T-cell (primary cell): Measurements from ENCODE around the gene TBC1D21. TPM values are rescaled to one million over a fixed set of nuclear protein-coding genes. Genes with fewer than 3 reads are reported as not detected.

Experiments
- ATAC-seq, 4 experiments: fragments of 200-7000 bp in 3 of 4; fragments of 150-1000 bp in 1 of 4; cut with Tn5 transposase; replicated peaks in 1 of 4; 1 replicate in 3 of 4; 2 replicates in 1 of 4; pipeline ENCODE4 v1.10.0; 2021; ENCODE audit warnings: moderate library complexity in 3 of 4, mild to moderate bottlenecking in 2 of 4, moderate number of reproducible peaks in 1 of 4
- CTCF ChIA-PET, 2 donors: fragments of 300-600 bp; sonication (Branson Sonifier 250); formaldehyde crosslinking; loops; one replicate each; lab custom pipeline; 2022; ENCODE audit warnings: antibody characterized with exemption in 2 of 2; lab: Charles Lee
- POLR2A ChIA-PET, 2 donors: fragments of 300-600 bp; sonication (Branson Sonifier 250); formaldehyde crosslinking; loops; one replicate each; lab custom pipeline; 2022; ENCODE audit warnings: antibody characterized with exemption in 2 of 2; lab: Charles Lee
- DNase-seq, 35 experiments: peaks; one replicate each; pipeline versions ENCODE4 v3.0.0 to v3.0.0-alpha.2; 2013 to 2023
- H3K27ac ChIP-seq: one replicate; pipeline ENCODE4 v1.5.1; 2013; ENCODE audit warnings: low read length
- H3K27me3 ChIP-seq, 2 experiments: replicated peaks in 1 of 2; 1 replicate in 1 of 2; 2 replicates in 1 of 2; pipeline versions ENCODE4 v1.6.1 to v1.7.0; 2013; ENCODE audit warnings: low read length in 1 of 2, mixed read lengths in 1 of 2; ENCODE audit not compliant: control insufficient read depth in 2 of 2, insufficient read depth in 2 of 2; ENCODE audit errors: extremely low read depth in 1 of 2
- H3K36me3 ChIP-seq, 2 donors: 1 replicate in 1 of 2; 2 replicates in 1 of 2; pipeline versions ENCODE4 v1.6.1 to v1.7.0; 2013; ENCODE audit warnings: low read length in 1 of 2; ENCODE audit not compliant: control insufficient read depth in 2 of 2, insufficient read depth in 1 of 2; ENCODE audit errors: extremely low read depth in 1 of 2
- H3K4me1 ChIP-seq, 2 experiments: 1 replicate in 1 of 2; 2 replicates in 1 of 2; pipeline versions ENCODE4 v1.6.1 to v1.7.0; 2013; ENCODE audit warnings: low read length in 2 of 2, mixed read lengths in 1 of 2; ENCODE audit not compliant: insufficient read depth in 2 of 2, control insufficient read depth in 1 of 2; ENCODE audit errors: extremely low read depth in 1 of 2
- H3K4me3 ChIP-seq, 2 donors: 1 replicate in 1 of 2; 2 replicates in 1 of 2; pipeline versions ENCODE4 v1.5.1 to v1.7.0; 2013; ENCODE audit warnings: mild to moderate bottlenecking in 2 of 2, low read length in 1 of 2, moderate library complexity in 1 of 2; ENCODE audit not compliant: control insufficient read depth in 1 of 2; ENCODE audit errors: extremely low read depth in 1 of 2
- H3K9me3 ChIP-seq: 2 replicates; pipeline ENCODE4 v1.7.0; 2013
- H3K27ac Mint-ChIP-seq, 2 donors: one replicate each; pipeline ENCODE4 v1.8.0; 2020 to 2021; ENCODE audit warnings: mild to moderate bottlenecking in 2 of 2, mixed read lengths in 2 of 2
- H3K27me3 Mint-ChIP-seq, 2 donors: one replicate each; pipeline ENCODE4 v1.8.0; 2021 to 2022; ENCODE audit warnings: mixed read lengths in 2 of 2
- H3K36me3 Mint-ChIP-seq: one replicate; pipeline ENCODE4 v1.8.0; 2021; ENCODE audit warnings: mixed read lengths
- H3K4me1 Mint-ChIP-seq, 3 donors: one replicate each; pipeline ENCODE4 v1.8.0; 2020 to 2022; ENCODE audit warnings: mixed read lengths in 3 of 3, mild to moderate bottlenecking in 1 of 3
- H3K4me3 Mint-ChIP-seq, 3 donors: one replicate each; pipeline ENCODE4 v1.8.0; 2020 to 2022; ENCODE audit warnings: mild to moderate bottlenecking in 3 of 3, mixed read lengths in 3 of 3, moderate library complexity in 3 of 3
- H3K9me3 Mint-ChIP-seq, 3 donors: one replicate each; pipeline ENCODE4 v1.8.0; 2020 to 2022; ENCODE audit warnings: mixed read lengths in 3 of 3
- WGBS: methylation state at CpG from one replicate; pipeline ENCODE4 v1.1.5; 2013; ENCODE audit warnings: missing lambda C conversion rate; ENCODE audit not compliant: insufficient coverage; 5-methylcytosine and 5-hydroxymethylcytosine counted together
- total RNA-seq, 35 experiments: library from RNA in 6 of 35; stranded (reverse) in 6 of 35; fragments of 120-200 nt in 1 of 35; gene quantifications; one replicate each; pipeline versions ENCODE4 v1.2.1 to v1.2.4 and lab custom pipeline; 2013 to 2026

TBC1D21 gene
- total RNA-seq, 5 donors from 2014 or later (not counting 1 experiment from before 2014, with no cell fraction given) = not detected

GRCh38 chr15:73926219-73927002 lies 53.0 kb downstream of the TBC1D21 start, which contains the start of gene LOXL1:
Gene LOXL1, plus strand, starts transcription at chr15:73926462. Its CDS starts 322 bp downstream, at chr15:73926784.
- Mint-ChIP-seq H3K36me3 (no peaks in the 10 kb centered on the region), H3K4me3 (peak within 1 kb of the TSS; percentile 66 to 78 (median 76)), H3K4me1 (peaks cover 45 to 59% (median 50%) of the 10 kb centered on the region in 3 donors), H3K9me3 (no peaks in the 10 kb centered on the region), H3K27me3 (no peaks in the 10 kb centered on the region), H3K27ac (peak within 1 kb of the TSS; percentile 85)
- ChIA-PET CTCF (interaction anchor here in 1 of 2 donors (1.5 kb wide), 1 partner anchor 52 kb away, joined by 15 read pairs; the partner anchor contains the start of gene TBC1D21), POLR2A (interaction anchor here in 1 of 2 donors (0.6 kb wide), 1 partner anchor 123 kb away, joined by 5 read pairs; no protein-coding TSS in a partner anchor)
- 63% methylated on average over 46 of the region's 47 CpGs for WGBS
- Histone ChIP-seq H3K27me3 (peaks cover 0 to 1% of the 10 kb centered on the region in 2 experiments), H3K27ac (no peak within 1 kb of the TSS), H3K4me3 (peak within 1 kb of the TSS; percentile 50 to 58), H3K4me1 (peaks cover 3 to 67% of the 10 kb centered on the region in 2 experiments), H3K36me3 (peaks cover 0 to under 1% of the 10 kb centered on the region in 2 donors), H3K9me3 (no peaks in the 10 kb centered on the region)
- ATAC-seq (no peak), DNase-seq (no peak)

- H3K27ac ChIP-seq = no peak overlapping the region
Measured at GRCh38 chr15:73927003-73927475, 53.7 kb downstream of the TBC1D21 start.

DNA sequence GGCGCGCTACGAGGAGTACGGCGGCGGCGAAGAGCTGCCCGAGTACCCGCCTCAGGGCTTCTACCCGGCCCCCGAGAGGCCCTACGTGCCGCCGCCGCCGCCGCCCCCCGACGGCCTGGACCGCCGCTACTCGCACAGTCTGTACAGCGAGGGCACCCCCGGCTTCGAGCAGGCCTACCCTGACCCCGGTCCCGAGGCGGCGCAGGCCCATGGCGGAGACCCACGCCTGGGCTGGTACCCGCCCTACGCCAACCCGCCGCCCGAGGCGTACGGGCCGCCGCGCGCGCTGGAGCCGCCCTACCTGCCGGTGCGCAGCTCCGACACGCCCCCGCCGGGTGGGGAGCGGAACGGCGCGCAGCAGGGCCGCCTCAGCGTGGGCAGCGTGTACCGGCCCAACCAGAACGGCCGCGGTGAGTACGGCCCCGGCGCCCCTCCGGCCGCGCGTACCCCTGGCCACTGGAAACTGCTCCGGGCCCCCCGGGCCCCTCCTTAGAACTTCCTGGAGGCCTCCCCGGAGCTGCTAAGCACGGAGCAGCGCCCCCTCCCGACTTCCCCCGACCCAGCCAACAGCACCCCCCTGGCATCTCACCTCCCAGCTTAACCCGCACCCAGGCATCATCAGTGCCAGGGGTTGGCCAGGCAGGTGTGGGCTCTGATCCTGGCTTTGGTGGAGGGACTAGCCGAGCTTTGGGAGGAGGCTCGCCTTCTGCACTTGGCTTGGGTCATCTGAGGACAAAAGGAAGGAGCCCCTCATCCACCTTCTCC lies 54.3 kb downstream of the TBC1D21 start:
- H3K27me3 ChIP-seq = peaks cover 0 to 4% of the 10 kb centered on the region in 2 experiments
- ATAC-seq (peak; percentile 90 to 92 (median 91)), DNase-seq (peak; percentile 58 to 85 (median 74))
- H3K27ac ChIP-seq = peak overlapping the region; percentile 3
- H3K9me3 ChIP-seq = no peaks in the 10 kb centered on the region
- H3K4me3 ChIP-seq = peak overlapping the region; percentile 42 to 50
- peaks cover 3 to 56% of the 10 kb centered on the region in 2 experiments for H3K4me1 ChIP-seq
- Mint-ChIP-seq H3K36me3 (no peaks in the 10 kb centered on the region), H3K4me3 (peak overlapping the region; percentile 65 to 76 (median 66)), H3K4me1 (peaks cover 45 to 57% (median 50%) of the 10 kb centered on the region in 3 donors), H3K9me3 (no peaks in the 10 kb centered on the region), H3K27me3 (no peaks in the 10 kb centered on the region), H3K27ac (peak overlapping the region; percentile 64 to 83)
- ChIA-PET CTCF (interaction anchor here (0.6 to 1.5 kb wide), 14 partner anchors 8 to 1731 kb away, joined by 3 to 15 read pairs (median 4); partner anchors contain the start of gene TBC1D21 (in 1 of the 2)), POLR2A (interaction anchor here in 1 of 2 donors (0.6 kb wide), 1 partner anchor 232 kb away, joined by 8 read pairs; no protein-coding TSS in a partner anchor)
- H3K36me3 ChIP-seq = no peaks in the 10 kb centered on the region
- under 1% methylated on average over 70 of the region's 78 CpGs for WGBS

More at GRCh38 chr15:73927003-73927475, 53.7 kb downstream of the TBC1D21 start:
- ATAC-seq (peak; percentile 15 to 29 (median 22)), DNase-seq (peak in 25 of 35 experiments; percentile 10 to 54 (median 25))
- H3K27me3 ChIP-seq = peaks cover 0 to 4% of the 10 kb centered on the region in 2 experiments
- no peaks in the 10 kb centered on the region for H3K9me3 ChIP-seq
- Mint-ChIP-seq H3K27ac (no peak overlapping the region), H3K4me3 (peak overlapping the region; percentile 52 to 76 (median 59)), H3K9me3 (no peaks in the 10 kb centered on the region), H3K36me3 (no peaks in the 10 kb centered on the region), H3K4me1 (peaks cover 45 to 59% (median 49%) of the 10 kb centered on the region in 3 donors), H3K27me3 (no peaks in the 10 kb centered on the region)
- WGBS = 7% methylated on average over 65 of the region's 65 CpGs
- H3K4me3 ChIP-seq = peak overlapping the region; percentile 50 to 58
- H3K4me1 ChIP-seq = peaks cover 3 to 62% of the 10 kb centered on the region in 2 experiments
- H3K36me3 ChIP-seq = no peaks in the 10 kb centered on the region
- POLR2A ChIA-PET = no interaction called here
- CTCF ChIA-PET = interaction anchor here in 1 of 2 donors (0.6 to 1.5 kb wide), 6 partner anchors 8 to 124 kb away, joined by 3 to 15 read pairs (median 4); partner anchors contain the start of gene TBC1D21

DNA sequence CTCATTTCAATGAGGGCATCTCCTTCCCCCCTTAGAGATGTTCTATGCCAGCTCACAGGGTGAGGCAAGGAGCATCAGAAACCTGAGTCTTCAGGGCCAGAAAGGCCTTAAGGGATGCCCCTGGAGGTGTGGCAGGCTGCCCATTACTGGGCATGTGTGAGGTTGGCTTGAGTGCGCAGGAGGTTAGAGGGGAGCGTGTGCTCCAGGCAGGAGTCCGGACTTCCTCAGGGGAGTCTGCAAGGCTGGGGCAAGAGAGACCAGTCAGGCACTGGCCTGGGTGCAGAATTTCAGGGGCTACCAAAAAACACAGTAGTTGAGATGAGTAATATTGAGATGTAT lies 54.8 kb downstream of the TBC1D21 start:
- Histone ChIP-seq H3K27ac (peak overlapping the region; percentile 3), H3K27me3 (peaks cover 0 to 4% of the 10 kb centered on the region in 2 experiments)
- POLR2A ChIA-PET = interaction anchor here in 1 of 2 donors (0.6 kb wide), 1 partner anchor 233 kb away, joined by 8 read pairs; no protein-coding TSS in a partner anchor

DNA sequence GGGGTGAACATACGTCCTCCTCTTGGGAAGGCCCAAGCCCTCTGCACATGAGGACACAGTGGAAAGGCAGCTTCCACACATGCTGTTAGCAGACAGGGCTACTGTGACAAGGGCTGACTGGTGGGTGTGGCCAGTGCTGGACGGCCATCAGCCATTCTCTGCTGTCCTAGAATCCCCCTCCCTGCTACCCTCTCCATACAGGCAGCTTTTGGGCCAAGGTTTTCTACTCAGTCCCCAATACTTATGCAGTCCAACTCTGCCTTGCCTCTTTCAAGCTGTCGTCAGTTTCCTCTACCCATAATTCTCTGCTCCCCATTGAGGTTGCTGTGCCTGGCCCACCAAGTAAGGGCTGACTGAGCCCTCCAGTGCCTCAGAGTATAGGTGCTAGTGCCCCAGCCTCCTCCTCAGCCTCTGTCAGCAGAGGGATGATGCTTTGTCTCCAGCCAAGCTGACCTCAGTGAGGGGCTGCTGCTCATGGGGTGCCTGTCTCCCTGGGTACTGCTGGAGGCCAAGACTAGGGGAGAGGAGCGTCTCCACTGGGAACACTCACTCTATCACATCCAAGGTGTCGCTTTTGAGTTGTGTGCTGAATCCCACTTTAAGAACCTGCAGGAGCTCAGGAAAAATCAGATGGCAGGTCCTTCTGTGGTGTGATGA lies 55.7 kb downstream of the TBC1D21 start:
- peaks cover 0 to 7% of the 10 kb centered on the region in 2 experiments for H3K27me3 ChIP-seq
- H3K27ac ChIP-seq = no peak overlapping the region
- H3K4me1 ChIP-seq = peaks cover 3 to 47% of the 10 kb centered on the region in 2 experiments
- ATAC-seq = no peak
- no peaks in the 10 kb centered on the region for H3K9me3 Mint-ChIP-seq
- no CpG with 5 or more reads among the region's 5 CpGs for WGBS
- DNase-seq = no peak
- peaks cover 33 to 50% (median 40%) of the 10 kb centered on the region in 3 donors for H3K4me1 Mint-ChIP-seq
- H3K27me3 Mint-ChIP-seq = no peaks in the 10 kb centered on the region
- CTCF ChIA-PET = interaction anchor here (0.6 to 1.2 kb wide), 2 partner anchors 25 to 1579 kb away, joined by 3 read pairs; no protein-coding TSS in a partner anchor
- H3K27ac Mint-ChIP-seq = peak overlapping the region in 1 of 2 donors; percentile 55
- peak overlapping the region; percentile 17 to 60 (median 52) for H3K4me3 Mint-ChIP-seq
- no peaks in the 10 kb centered on the region for H3K36me3 ChIP-seq
- no peaks in the 10 kb centered on the region for H3K9me3 ChIP-seq
- POLR2A ChIA-PET = no interaction called here
- no peak overlapping the region for H3K4me3 ChIP-seq
- H3K36me3 Mint-ChIP-seq = no peaks in the 10 kb centered on the region

More for the DNA sequence above, 54.8 kb downstream of the TBC1D21 start:
- H3K36me3 Mint-ChIP-seq = no peaks in the 10 kb centered on the region
- H3K9me3 Mint-ChIP-seq = no peaks in the 10 kb centered on the region
- no peak for DNase-seq
- CTCF ChIA-PET = interaction anchor here (0.6 to 1.5 kb wide), 11 partner anchors 10 to 1731 kb away, joined by 3 to 15 read pairs (median 5); partner anchors contain the start of gene TBC1D21 (in 1 of the 2)
- Histone ChIP-seq H3K9me3 (no peaks in the 10 kb centered on the region), H3K36me3 (no peaks in the 10 kb centered on the region), H3K4me3 (peak overlapping the region; percentile 42 to 50), H3K4me1 (peaks cover 3 to 52% of the 10 kb centered on the region in 2 experiments)
- peaks cover 42 to 56% (median 49%) of the 10 kb centered on the region in 3 donors for H3K4me1 Mint-ChIP-seq
- peak overlapping the region; percentile 64 to 83 for H3K27ac Mint-ChIP-seq
- WGBS = 100% methylated on average over 1 of the region's 3 CpGs
- peak in 1 of 4 experiments; percentile 0 for ATAC-seq
- peak overlapping the region; percentile 65 to 76 (median 66) for H3K4me3 Mint-ChIP-seq
- H3K27me3 Mint-ChIP-seq = no peaks in the 10 kb centered on the region
